B cell (primary cell): ENCODE measurements around the gene UNC79. TPM values are rescaled to one million over a fixed set of nuclear protein-coding genes. Genes with fewer than 3 reads are reported as not detected.

Experiments used
- ATAC-seq: fragments of 200-7000 bp; cut with Tn5 transposase; one replicate; pipeline ENCODE4 v1.10.0; 2021; ENCODE audit warnings: low read depth, mild to moderate bottlenecking, moderate number of reproducible peaks, moderate library complexity
- CTCF ChIA-PET: fragments of 350-600 bp; sonication (Branson Sonifier 250); formaldehyde crosslinking; loops from one replicate; lab custom pipeline; 2021; ENCODE audit warnings: antibody characterized with exemption, inconsistent platforms; lab: Charles Lee
- POLR2A ChIA-PET: fragments of 350-600 bp; sonication (Branson Sonifier 250); formaldehyde crosslinking; loops from one replicate; lab custom pipeline; 2021; ENCODE audit warnings: antibody characterized with exemption; lab: Charles Lee
- DNase-seq: peaks from one replicate; pipeline ENCODE4 v3.0.0; 2013
- H2AFZ ChIP-seq: 2 replicates; pipeline ENCODE4 v1.6.1; 2012; ENCODE audit warnings: mild to moderate bottlenecking, low read depth, low read length; ENCODE audit not compliant: insufficient read depth, poor library complexity, severe bottlenecking
- H3K27ac ChIP-seq, 2 donors: 1 replicate in 1 of 2; 2 replicates in 1 of 2; pipeline ENCODE4 v1.5.1; 2012 to 2013; ENCODE audit warnings: low read length in 2 of 2, mild to moderate bottlenecking in 2 of 2, moderate library complexity in 1 of 2
- H3K27me3 ChIP-seq, 4 experiments: fragments of 200-600 bp in 1 of 4; sonication (generic) in 1 of 4; replicated peaks in 1 of 4; 1 replicate in 2 of 4; 2 replicates in 2 of 4; pipeline versions ENCODE4 v1.6.1 to v1.7.0; 2013 to 2016; ENCODE audit warnings: low read length in 3 of 4, mild to moderate bottlenecking in 2 of 4, mixed read lengths in 1 of 4, moderate library complexity in 1 of 4; ENCODE audit not compliant: insufficient read depth in 4 of 4, control insufficient read depth in 3 of 4; ENCODE audit errors: control extremely low read depth in 1 of 4
- H3K36me3 ChIP-seq, 2 experiments: replicated peaks in 1 of 2; 1 replicate in 1 of 2; 2 replicates in 1 of 2; pipeline versions ENCODE4 v1.6.1 to v1.7.1; 2013; ENCODE audit warnings: low read length in 1 of 2; ENCODE audit not compliant: insufficient read depth in 2 of 2, control insufficient read depth in 1 of 2; ENCODE audit errors: control extremely low read depth in 1 of 2, extremely low read depth in 1 of 2
- H3K4me1 ChIP-seq, 2 donors: fragments of 200-600 bp in 1 of 2; sonication (generic) in 1 of 2; 1 replicate in 1 of 2; 2 replicates in 1 of 2; pipeline versions ENCODE4 v1.5.1 to v1.6.1; 2013 to 2017; ENCODE audit warnings: low read length in 2 of 2; ENCODE audit not compliant: control insufficient read depth in 2 of 2, insufficient read depth in 2 of 2
- H3K4me2 ChIP-seq: replicated peaks from 2 replicates; pipeline ENCODE3; 2012; ENCODE audit warnings: mild to moderate bottlenecking, low read depth, low read length; ENCODE audit not compliant: poor library complexity, severe bottlenecking
- H3K4me3 ChIP-seq, 5 experiments: fragments of 200-600 bp in 1 of 5; sonication (generic) in 1 of 5; 1 replicate in 3 of 5; 2 replicates in 2 of 5; pipeline versions ENCODE4 v1.5.1 to v1.7.0; 2011 to 2016; ENCODE audit warnings: low read length in 4 of 5, mild to moderate bottlenecking in 4 of 5, low read depth in 2 of 5, control low read depth in 1 of 5, moderate library complexity in 1 of 5; ENCODE audit not compliant: insufficient read depth in 1 of 5; ENCODE audit errors: control extremely low read depth in 1 of 5, extremely low read depth in 1 of 5
- H3K79me2 ChIP-seq: fragments of 200-600 bp; sonication (generic); one replicate; pipeline ENCODE4 v1.6.0; 2016; ENCODE audit warnings: low read length; ENCODE audit not compliant: control insufficient read depth, insufficient read depth
- H3K9ac ChIP-seq: fragments of 200-600 bp; sonication (generic); 2 replicates; pipeline ENCODE4 v1.6.1; 2017; ENCODE audit warnings: mild to moderate bottlenecking, low read length, moderate library complexity
- H3K9me3 ChIP-seq, 3 donors: one replicate each; pipeline versions ENCODE4 v1.6.1 to v1.7.1; 2013; ENCODE audit warnings: low read length in 2 of 3; ENCODE audit not compliant: control insufficient read depth in 2 of 3, insufficient read depth in 1 of 3; ENCODE audit errors: control extremely low read depth in 1 of 3
- H4K20me1 ChIP-seq: 2 replicates; pipeline ENCODE4 v1.6.0; 2012; ENCODE audit warnings: mild to moderate bottlenecking, low read length; ENCODE audit not compliant: insufficient read depth, control insufficient read depth, poor library complexity, severe bottlenecking
- H3K27ac Mint-ChIP-seq: one replicate; pipeline ENCODE4 v1.8.0; 2021; ENCODE audit warnings: mixed read lengths
- H3K27me3 Mint-ChIP-seq: one replicate; pipeline ENCODE4 v1.8.0; 2021; ENCODE audit warnings: mixed read lengths
- H3K4me1 Mint-ChIP-seq: one replicate; pipeline ENCODE4 v1.8.0; 2021; ENCODE audit warnings: mixed read lengths
- H3K4me3 Mint-ChIP-seq: one replicate; pipeline ENCODE4 v1.8.0; 2021; ENCODE audit warnings: mixed read lengths
- H3K9me3 Mint-ChIP-seq: one replicate; pipeline ENCODE4 v1.8.0; 2022; ENCODE audit warnings: mixed read lengths; ENCODE audit not compliant: insufficient read depth
- CTCF ChIP-seq: fragments of 200-600 bp; IDR thresholded peaks from one replicate; pipeline ENCODE4 v1.8.0; 2022; ENCODE audit warnings: antibody characterized with exemption, mild to moderate bottlenecking
- EZH2 ChIP-seq: IDR thresholded peaks from 2 replicates; pipeline ENCODE4 v1.6.1; 2012; ENCODE audit warnings: borderline replicate concordance, low read depth, mild to moderate bottlenecking, moderate library complexity, low read length; ENCODE audit not compliant: insufficient read depth, poor library complexity, severe bottlenecking
- WGBS: methylation state at CpG from one replicate; pipeline ENCODE4 v1.1.5; 2013; ENCODE audit warnings: missing lambda C conversion rate; ENCODE audit not compliant: insufficient coverage; 5-methylcytosine and 5-hydroxymethylcytosine counted together
- intact Hi-C: fragments of 100-400 bp; cut with micrococcal nuclease; formaldehyde crosslinking; loops from one replicate; pipeline ENCODE4 v1.10.0; 2022
- polyA plus RNA-seq: library from polyadenylated mRNA; depleted of rRNA; stranded (reverse); fragments of >200 nt; gene quantifications from 2 replicates; pipeline ENCODE4 v1.2.3, GENCODE V29; 2012
- total RNA-seq, 2 donors: library from RNA; stranded (reverse); fragments of 120-200 nt in 1 of 2; gene quantifications; 1 replicate in 1 of 2; 2 replicates in 1 of 2; pipeline versions ENCODE4 v1.2.3 to v1.2.4, GENCODE V29; 2013 to 2022

Gene UNC79
- total and polyA plus RNA-seq, 2 donors (not counting 1 experiment from before 2014, with no cell fraction given): 0.04 to 0.15 TPM

- Histone ChIP-seq H4K20me1 (no peaks in the 10 kb centered on the region), H3K4me3 (no peak overlapping the region), H3K9ac (no peak overlapping the region), H3K36me3 (no peaks in the 10 kb centered on the region), H3K9me3 (peaks cover 0 to 2% (median 0%) of the 10 kb centered on the region in 3 donors), H3K79me2 (no peaks in the 10 kb centered on the region), H3K27me3 (no peaks in the 10 kb centered on the region), H3K27ac (no peak overlapping the region), H3K4me2 (no peak overlapping the region), H3K4me1 (no peaks in the 10 kb centered on the region), H2AFZ (no peak overlapping the region)
- Mint-ChIP-seq H3K27me3 (peaks cover 15% of the 10 kb centered on the region), H3K4me1 (no peaks in the 10 kb centered on the region), H3K9me3 (no peaks in the 10 kb centered on the region), H3K4me3 (no peak overlapping the region), H3K27ac (no peak overlapping the region)
- ATAC-seq (no peak), DNase-seq (no peak)
- 88% methylated on average over 6 of the region's 8 CpGs for WGBS
- TF ChIP-seq EZH2: no peak
- no peak for TF ChIP-seq CTCF
- CTCF ChIA-PET: no interaction called here
- POLR2A ChIA-PET: no interaction called here
- intact Hi-C loops: no loop called here
Observed at GRCh38 chr14:93728651-93729016, 297.9 kb downstream of the UNC79 start.

DNA sequence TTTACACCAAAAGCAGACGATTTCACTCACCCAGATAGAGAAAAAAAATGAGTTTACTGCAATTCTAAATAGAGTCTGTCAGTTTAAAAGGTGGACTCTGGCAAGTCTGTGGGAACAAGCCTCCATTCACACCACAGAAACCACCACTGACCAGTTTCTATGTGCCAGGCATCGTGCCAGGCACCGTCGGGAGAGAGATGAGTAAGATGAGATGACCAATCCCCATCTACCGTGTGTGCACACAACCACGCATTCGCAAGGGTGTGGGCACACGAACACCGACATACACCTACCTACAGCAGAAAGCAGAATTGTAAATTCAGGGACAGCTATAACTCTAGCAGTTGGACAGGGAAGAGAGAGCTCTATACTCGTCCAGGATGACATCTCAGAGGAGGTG lies 299.3 kb downstream of the UNC79 start:
- Mint-ChIP-seq H3K27me3 (peaks cover 15% of the 10 kb centered on the region), H3K9me3 (no peaks in the 10 kb centered on the region), H3K27ac (no peak overlapping the region), H3K4me1 (no peaks in the 10 kb centered on the region), H3K4me3 (no peak overlapping the region)
- H3K4me1 ChIP-seq: no peaks in the 10 kb centered on the region
- no peak overlapping the region for H3K4me2 ChIP-seq
- no peak overlapping the region for H2AFZ ChIP-seq
- ATAC-seq (no peak), DNase-seq (no peak)
- no peak for TF ChIP-seq EZH2
- TF ChIP-seq CTCF: no peak
- no peaks in the 10 kb centered on the region for H3K27me3 ChIP-seq
- intact Hi-C loops: no loop called here
- no peak overlapping the region for H3K27ac ChIP-seq
- 73% methylated on average over 5 of the region's 10 CpGs for WGBS
- no peaks in the 10 kb centered on the region for H4K20me1 ChIP-seq
- ChIA-PET POLR2A (no interaction called here), CTCF (no interaction called here)
- H3K9ac ChIP-seq: no peak overlapping the region
- no peak overlapping the region for H3K4me3 ChIP-seq
- peaks cover 0 to 4% (median 0%) of the 10 kb centered on the region in 3 donors for H3K9me3 ChIP-seq
- H3K79me2 ChIP-seq: no peaks in the 10 kb centered on the region
- no peaks in the 10 kb centered on the region for H3K36me3 ChIP-seq
